Colonic mucosa (tissue), 4 donors: Measurements from ENCODE around the gene HTR2B. TPM values are rescaled to one million over a fixed set of nuclear protein-coding genes. Genes with fewer than 3 reads are reported as not detected.

Source experiments
- DNase-seq: peaks from one replicate; pipeline ENCODE4 v3.0.0-alpha.2; 2020
- H3K27ac ChIP-seq: fragments of 200-600 bp; one replicate; pipeline ENCODE4 v1.8.0; 2021
- H3K27me3 ChIP-seq: fragments of 200-600 bp; one replicate; pipeline ENCODE4 v1.8.0; 2021
- H3K36me3 ChIP-seq: fragments of 200-600 bp; one replicate; pipeline ENCODE4 v1.8.0; 2021
- H3K4me1 ChIP-seq: fragments of 200-600 bp; one replicate; pipeline ENCODE4 v1.8.0; 2021; ENCODE audit warnings: mild to moderate bottlenecking
- H3K4me3 ChIP-seq: fragments of 200-600 bp; one replicate; pipeline ENCODE4 v1.8.0; 2021
- H3K9ac ChIP-seq, 2 donors: one replicate each; pipeline ENCODE4 v1.7.0; 2013; ENCODE audit warnings: control low read depth in 2 of 2, low read depth in 2 of 2, low read length in 2 of 2
- H3K9me3 ChIP-seq: fragments of 200-600 bp; one replicate; pipeline ENCODE4 v1.8.0; 2021
- CTCF ChIP-seq: fragments of 200-600 bp; IDR thresholded peaks from one replicate; pipeline ENCODE4 v1.8.0; 2022; ENCODE audit warnings: antibody characterized with exemption, mild to moderate bottlenecking
- intact Hi-C: fragments of 100-400 bp; cut with DNase I; formaldehyde crosslinking; loops from one replicate; pipeline ENCODE4 v1.14.1; 2022
- total RNA-seq, 2 donors: library from RNA; stranded (reverse); fragmentation: NEBNext Ultra II Directional in 1 of 2; extraction: Animal tissue kit (Norgen Biotek cat#: 25700) in 1 of 2; gene quantifications; one replicate each; pipeline ENCODE4 v1.2.1, GENCODE V29; 2021
- donor health status: healthy.
- donor health status: DM: no; HTN: no; CAD: no.
- donor health status: DM: no; HTN: no; CAD: no.

HTR2B gene
- total RNA-seq, 2 donors from 2014 or later: 0.27 TPM; not detected in 1

- H3K27ac ChIP-seq: no peak overlapping the region
Measured at GRCh38 chr2:231132129-231132528, 7.3 kb upstream of the HTR2B start.

GRCh38 chr2:231130336-231131056, 5.7 kb upstream of the HTR2B start:
- Histone ChIP-seq H3K36me3 (no peaks in the 10 kb centered on the region), H3K27me3 (no peaks in the 10 kb centered on the region), H3K4me1 (no peaks in the 10 kb centered on the region), H3K27ac (no peak overlapping the region), H3K9ac (no peak overlapping the region), H3K4me3 (no peak overlapping the region), H3K9me3 (no peaks in the 10 kb centered on the region)
- intact Hi-C loops: no loop called here
- no peak for TF ChIP-seq CTCF
- DNase-seq: no peak

More at GRCh38 chr2:231132129-231132528, 7.3 kb upstream of the HTR2B start:
- no peak overlapping the region for H3K4me3 ChIP-seq
- TF ChIP-seq CTCF: no peak
- no peak overlapping the region for H3K9ac ChIP-seq
- intact Hi-C loops: no loop called here
- H3K27me3 ChIP-seq: no peaks in the 10 kb centered on the region
- no peaks in the 10 kb centered on the region for H3K4me1 ChIP-seq
- H3K36me3 ChIP-seq: no peaks in the 10 kb centered on the region
- no peak for DNase-seq
- H3K9me3 ChIP-seq: no peaks in the 10 kb centered on the region

GRCh38 chr2:231129216-231129615, 4.4 kb upstream of the HTR2B start:
- H3K4me1 ChIP-seq: no peaks in the 10 kb centered on the region
- intact Hi-C loops: no loop called here

GRCh38 chr2:231128541-231128940, 3.7 kb upstream of the HTR2B start:
- H3K9ac ChIP-seq: no peak overlapping the region
- no peak overlapping the region for H3K27ac ChIP-seq
- DNase-seq: no peak
- no peaks in the 10 kb centered on the region for H3K4me1 ChIP-seq
- no peaks in the 10 kb centered on the region for H3K36me3 ChIP-seq
- intact Hi-C loops: no loop called here
- H3K27me3 ChIP-seq: no peaks in the 10 kb centered on the region
- H3K4me3 ChIP-seq: no peak overlapping the region
- no peak for TF ChIP-seq CTCF
- H3K9me3 ChIP-seq: no peaks in the 10 kb centered on the region

More at GRCh38 chr2:231129216-231129615, 4.4 kb upstream of the HTR2B start:
- TF ChIP-seq CTCF: no peak
- no peak overlapping the region for H3K4me3 ChIP-seq
- no peak overlapping the region for H3K27ac ChIP-seq
- H3K9ac ChIP-seq: no peak overlapping the region
- H3K9me3 ChIP-seq: no peaks in the 10 kb centered on the region
- H3K36me3 ChIP-seq: no peaks in the 10 kb centered on the region
- no peak for DNase-seq
- no peaks in the 10 kb centered on the region for H3K27me3 ChIP-seq

- intact Hi-C loops: no loop called here
- no peaks in the 10 kb centered on the region for H3K9me3 ChIP-seq
- DNase-seq: no peak
- TF ChIP-seq CTCF: no peak
- no peaks in the 10 kb centered on the region for H3K36me3 ChIP-seq
- H3K4me1 ChIP-seq: no peaks in the 10 kb centered on the region
- no peak overlapping the region for H3K27ac ChIP-seq
- no peak overlapping the region for H3K4me3 ChIP-seq
- no peak overlapping the region for H3K9ac ChIP-seq
- H3K27me3 ChIP-seq: no peaks in the 10 kb centered on the region
Measured at GRCh38 chr2:231127936-231128335, 3.1 kb upstream of the HTR2B start.
